Hypothalamus (tissue), 51 donors: ENCODE results near the gene FOXN1.
A peak's percentile ranks its signal among the peaks of the same experiment; 100 is the strongest.

Experiments used
- DNase-seq, 51 donors: peaks; one replicate each; lab custom pipeline; 2025; lab: John Stamatoyannopoulos, UW

Gene FOXN1

DNA sequence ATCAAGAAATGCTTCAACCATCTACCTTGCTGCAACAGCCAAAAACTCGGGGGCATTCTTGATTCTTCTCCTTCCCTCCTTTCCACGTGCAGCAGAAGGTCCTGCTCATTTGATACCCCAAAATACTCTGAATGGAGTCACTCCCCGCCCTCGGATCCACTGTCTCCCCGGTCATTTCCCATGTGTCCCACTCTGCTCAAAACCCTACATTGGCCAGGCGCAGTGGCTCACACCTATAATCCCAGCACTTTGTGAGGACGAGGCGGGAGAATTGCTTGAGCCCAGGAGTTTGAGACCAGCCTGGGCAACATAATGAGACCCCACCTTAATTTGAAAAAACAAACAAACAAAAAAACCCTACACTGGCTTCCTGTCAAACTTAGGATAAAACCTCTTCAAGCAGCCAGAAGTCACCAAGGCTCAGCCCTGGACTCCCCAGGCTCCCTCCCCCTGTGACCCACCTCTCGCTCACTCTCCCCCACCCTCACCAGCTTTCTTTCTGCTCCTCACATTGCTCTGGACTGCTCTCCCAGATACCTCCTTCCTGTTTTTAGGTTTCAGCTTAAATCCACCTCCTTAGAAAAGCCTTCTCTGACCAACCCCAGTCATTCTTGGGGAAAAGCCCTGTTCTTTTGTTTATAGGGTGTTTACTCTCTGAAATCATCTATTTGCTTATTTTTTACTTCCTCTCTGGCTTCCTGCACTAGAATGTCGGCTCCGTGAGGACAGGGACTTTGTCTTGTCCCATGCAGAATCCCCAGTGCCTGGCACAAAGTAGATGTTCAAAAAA lies 29.9 kb upstream of the FOXN1 start:
- DNase-seq, result no peak

GRCh38 chr17:28477928-28478327 lies 28.2 kb upstream of the FOXN1 start:
- no peak for DNase-seq

GRCh38 chr17:28478712-28479615 lies 27.2 kb upstream of the FOXN1 start:
- DNase-seq, result no peak

GRCh38 chr17:28480278-28480677 lies 25.9 kb upstream of the FOXN1 start:
- no peak for DNase-seq

GRCh38 chr17:28480799-28481571 lies 25.2 kb upstream of the FOXN1 start:
- no peak for DNase-seq

DNA sequence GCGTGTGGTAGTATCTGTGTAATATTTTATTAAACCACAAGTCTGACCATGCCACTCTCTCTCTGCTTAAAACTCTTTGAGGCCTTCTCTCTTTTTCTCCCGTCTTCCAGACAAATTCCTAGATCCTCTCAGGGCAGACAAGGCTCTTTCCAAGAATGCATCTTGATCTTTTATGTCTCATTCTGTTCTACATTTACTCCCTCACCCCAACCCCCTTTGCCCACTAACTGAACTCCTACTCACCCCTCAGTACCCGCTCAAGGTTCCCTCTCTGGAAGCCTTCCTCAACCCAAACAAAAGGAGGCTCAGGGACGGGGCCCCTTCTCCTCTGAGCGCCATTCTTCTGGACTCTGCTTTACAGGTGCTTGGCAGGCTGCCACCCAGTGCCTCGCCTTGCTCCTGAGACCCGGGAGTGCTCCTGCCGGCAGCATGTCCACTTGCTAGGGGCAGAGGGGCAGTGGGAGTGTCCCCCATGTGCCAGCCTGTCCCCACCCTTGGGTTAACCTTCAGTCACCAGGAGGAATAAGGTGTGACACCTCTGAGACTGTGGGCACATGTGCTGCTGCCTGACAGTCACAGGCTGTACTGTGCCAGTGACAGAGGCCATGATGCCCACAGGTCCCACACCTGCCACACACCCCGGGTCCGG lies 23.5 kb upstream of the FOXN1 start:
- DNase-seq, result no peak

- DNase-seq, result no peak
These were observed 21.9 kb upstream of the FOXN1 start for GRCh38 chr17:28484296-28484695.

GRCh38 chr17:28485049-28485448 lies 21.1 kb upstream of the FOXN1 start:
- DNase-seq, result no peak

DNA sequence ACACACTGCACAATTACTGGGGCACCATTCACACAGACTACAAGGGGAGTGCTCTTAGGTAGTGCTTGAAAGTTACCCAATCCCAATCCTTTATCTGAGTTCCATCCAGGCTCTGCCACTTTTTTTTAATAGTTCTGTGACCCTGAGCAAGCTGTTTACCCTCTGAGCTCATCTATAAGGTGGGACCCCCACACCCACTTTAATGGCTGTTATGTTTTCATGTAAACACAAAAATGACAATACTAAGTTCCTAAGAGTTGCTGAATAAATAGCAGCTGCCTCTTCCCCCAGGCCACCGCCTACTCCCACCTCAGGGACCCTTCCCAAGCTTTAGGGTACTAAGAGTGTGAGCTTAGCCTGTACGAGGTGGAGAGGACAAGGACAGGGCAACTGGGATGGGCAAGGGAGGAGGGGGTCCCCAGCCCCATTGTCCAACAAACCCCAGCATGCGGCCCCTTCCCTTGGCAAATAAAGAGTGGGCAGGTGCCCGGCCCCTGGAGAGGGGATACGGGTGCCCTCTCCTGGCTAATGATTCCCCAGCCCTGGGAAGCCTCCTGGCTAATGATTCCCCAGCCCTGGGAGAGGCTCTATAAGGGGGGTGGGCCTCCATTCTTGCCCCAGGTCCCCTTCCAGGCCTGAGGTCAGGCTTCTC lies 18.1 kb upstream of the FOXN1 start:
- no peak for DNase-seq

DNA sequence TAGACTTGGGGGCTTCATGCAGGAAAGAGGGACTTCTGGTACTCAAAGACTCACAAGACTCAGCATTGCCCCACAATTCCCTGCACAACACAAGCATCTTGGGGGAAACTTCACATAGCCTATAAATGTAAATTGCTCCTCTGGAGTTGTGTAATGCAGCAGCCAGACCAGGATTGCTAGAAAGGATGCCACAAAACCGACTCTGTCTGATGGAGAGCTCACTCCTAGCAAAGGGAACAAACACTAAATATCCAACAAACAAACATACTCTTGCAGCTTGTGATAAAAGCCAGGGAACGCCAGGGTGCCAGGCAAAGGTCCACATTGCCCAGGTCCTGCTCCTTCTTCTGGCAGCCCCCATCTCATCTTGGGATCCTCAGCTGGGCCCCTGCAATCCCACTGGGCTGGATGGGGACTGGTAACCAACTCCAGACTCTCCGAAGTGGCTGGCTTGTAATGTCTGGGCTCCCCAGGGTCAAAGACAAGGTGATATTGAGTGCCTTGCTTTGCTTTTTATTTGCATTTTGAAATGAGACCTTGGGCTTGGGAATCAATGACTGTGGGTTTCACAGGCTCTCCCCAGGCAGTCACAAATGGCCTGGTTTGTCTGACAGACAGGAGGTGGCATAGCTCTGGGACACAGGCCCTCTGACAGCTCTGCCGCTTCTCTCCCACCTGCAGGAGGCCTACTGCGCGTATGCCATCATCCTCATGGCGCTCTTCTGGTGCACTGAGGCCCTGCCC lies 17.4 kb upstream of the FOXN1 start:
- no peak for DNase-seq

- no peak for DNase-seq
These were observed 14.9 kb upstream of the FOXN1 start for GRCh38 chr17:28491286-28491685.

- DNase-seq, result no peak
These were observed 14.3 kb upstream of the FOXN1 start for GRCh38 chr17:28491860-28492259.

DNA sequence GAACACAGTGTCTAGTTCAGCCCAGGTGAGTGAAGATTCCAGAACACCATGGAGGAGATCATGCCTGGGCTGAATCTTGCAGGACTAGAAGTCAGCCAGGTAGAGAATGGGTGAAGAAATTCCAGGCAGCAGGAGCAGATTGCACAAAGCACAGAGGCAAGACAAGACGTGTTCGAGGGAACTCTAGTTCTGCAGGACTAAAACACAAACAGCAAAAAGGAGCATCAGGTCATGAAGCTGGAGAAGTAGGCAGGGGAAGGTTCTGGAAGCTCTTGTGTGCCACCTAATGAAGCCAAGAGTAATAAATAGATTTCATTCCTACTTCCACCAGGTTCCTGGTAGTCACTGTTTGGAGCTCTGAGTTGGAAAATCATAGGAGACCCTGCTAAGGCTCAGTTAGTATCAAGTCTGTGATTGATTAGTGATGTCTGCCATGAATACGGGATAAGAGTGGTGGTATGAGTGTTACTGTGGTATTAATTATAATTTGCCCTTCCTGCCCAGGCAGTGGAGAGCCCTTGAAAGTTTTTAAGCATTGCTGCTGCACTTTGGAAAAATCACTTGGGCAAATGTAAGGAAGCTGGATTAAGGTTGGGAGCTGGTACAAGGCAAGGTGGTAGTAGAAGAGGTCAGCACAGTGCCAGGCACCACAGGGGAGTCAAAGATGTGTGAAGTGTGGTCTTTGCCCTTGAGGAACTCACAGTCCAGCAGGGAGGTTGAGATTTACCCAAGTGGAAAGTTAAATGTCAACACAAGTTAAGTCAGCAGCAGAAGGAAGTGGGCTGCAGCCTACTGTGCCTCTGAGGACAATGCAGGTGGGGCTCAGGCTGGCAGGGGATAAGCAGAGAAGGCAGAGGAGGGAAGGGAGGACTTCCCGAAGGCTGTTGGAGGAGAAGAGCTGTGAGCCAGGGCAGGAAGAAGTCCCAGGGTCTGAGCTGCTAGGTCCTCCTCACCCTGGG lies 13.5 kb upstream of the FOXN1 start:
- DNase-seq, result no peak

- no peak for DNase-seq
These were observed 12.7 kb upstream of the FOXN1 start for GRCh38 chr17:28493460-28493859.

- DNase-seq, result peak in 49 of 51 donors; percentile 1 to 80 (median 46)
These were observed 11.5 kb upstream of the FOXN1 start for GRCh38 chr17:28494445-28495188.

- no peak for DNase-seq
These were observed 10.5 kb upstream of the FOXN1 start for GRCh38 chr17:28495635-28496034.

DNA sequence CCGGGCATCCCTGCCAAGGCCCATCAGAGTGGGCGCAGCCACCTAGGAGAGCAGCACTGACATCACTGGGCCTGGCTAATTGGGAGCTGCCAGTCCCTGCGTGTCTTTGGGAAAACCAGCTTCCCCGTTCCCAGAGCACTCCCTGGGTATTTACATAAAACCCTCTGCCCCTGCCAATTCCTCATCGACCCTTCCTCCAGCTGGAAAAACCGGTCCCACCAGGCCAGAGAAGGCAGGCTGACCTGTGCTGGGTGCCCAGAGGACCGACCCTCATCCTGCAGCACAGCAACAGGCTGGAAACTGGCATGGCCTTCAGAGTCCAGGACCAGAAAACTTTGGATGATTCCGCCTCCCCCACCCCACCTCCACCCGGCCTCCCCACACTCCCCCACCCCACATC lies 8.2 kb upstream of the FOXN1 start:
- no peak for DNase-seq
